WTC11 (cell line): ENCODE data around the gene PDZD2.

Experiments
- CTCF ChIP-seq: fragments of 200-600 bp; IDR thresholded peaks from 2 replicates; pipeline ENCODE4 v1.8.0; 2022; ENCODE audit warnings: antibody characterized with exemption
- GABPB1 ChIP-seq: sonication (generic); formaldehyde crosslinking; IDR thresholded peaks from 2 replicates; pipeline ENCODE4 v1.8.1; 2023; ENCODE audit warnings: mild to moderate bottlenecking, missing genetic modification reagents
- MAX ChIP-seq: sonication (generic); formaldehyde crosslinking; IDR thresholded peaks from 2 replicates; pipeline ENCODE4 v1.8.0; 2022; ENCODE audit warnings: mild to moderate bottlenecking, missing genetic modification reagents
- NFYB ChIP-seq: sonication (generic); formaldehyde crosslinking; conservative IDR thresholded peaks from 2 replicates; pipeline ENCODE4 v1.8.0; 2022; ENCODE audit warnings: low read depth, missing genetic modification reagents
- NR3C1 ChIP-seq: sonication (generic); formaldehyde crosslinking; conservative IDR thresholded peaks from 2 replicates; pipeline ENCODE4 v1.8.1; 2023; ENCODE audit warnings: low read depth, mild to moderate bottlenecking, missing genetic modification reagents
- STAT6 ChIP-seq: sonication (generic); formaldehyde crosslinking; conservative IDR thresholded peaks from 2 replicates; pipeline ENCODE4 v1.8.1; 2023; ENCODE audit warnings: mild to moderate bottlenecking, low read depth, missing genetic modification reagents, moderate library complexity
- TP53 ChIP-seq: sonication (generic); formaldehyde crosslinking; IDR thresholded peaks from 2 replicates; pipeline ENCODE4 v1.8.1; 2023; ENCODE audit warnings: mild to moderate bottlenecking, missing genetic modification reagents
- ZNF121 ChIP-seq: sonication (generic); formaldehyde crosslinking; IDR thresholded peaks from 2 replicates; pipeline ENCODE4 v1.8.0; 2023; ENCODE audit warnings: missing genetic modification reagents
- ZNF232 ChIP-seq: sonication (generic); formaldehyde crosslinking; IDR thresholded peaks from 2 replicates; pipeline ENCODE4 v1.8.0; 2022; ENCODE audit warnings: mild to moderate bottlenecking, missing genetic modification reagents

GRCh38 chr5:31605920-31606319 is 33.0 kb upstream of the PDZD2 start:
- TF ChIP-seq CTCF (no peak), NR3C1 (no peak), ZNF121 (CRISPR knock-in tag) (no peak), ZNF232 (CRISPR knock-in tag) (no peak), NFYB (CRISPR knock-in tag) (no peak), GABPB1 (no peak), STAT6 (CRISPR knock-in tag) (no peak), TP53 (no peak), MAX (CRISPR knock-in tag) (no peak)
